ENCODE results near the gene NTNG1. TPM values are rescaled to one million over a fixed set of nuclear protein-coding genes. Genes with fewer than 3 reads are reported as not detected.

NTNG1 gene
- total and polyA plus RNA-seq, 2 of the 8 experiments (the other 6 are each of a cell fraction or from before 2014, with no cell fraction given), result 1.2 to 4.1 TPM

DNA sequence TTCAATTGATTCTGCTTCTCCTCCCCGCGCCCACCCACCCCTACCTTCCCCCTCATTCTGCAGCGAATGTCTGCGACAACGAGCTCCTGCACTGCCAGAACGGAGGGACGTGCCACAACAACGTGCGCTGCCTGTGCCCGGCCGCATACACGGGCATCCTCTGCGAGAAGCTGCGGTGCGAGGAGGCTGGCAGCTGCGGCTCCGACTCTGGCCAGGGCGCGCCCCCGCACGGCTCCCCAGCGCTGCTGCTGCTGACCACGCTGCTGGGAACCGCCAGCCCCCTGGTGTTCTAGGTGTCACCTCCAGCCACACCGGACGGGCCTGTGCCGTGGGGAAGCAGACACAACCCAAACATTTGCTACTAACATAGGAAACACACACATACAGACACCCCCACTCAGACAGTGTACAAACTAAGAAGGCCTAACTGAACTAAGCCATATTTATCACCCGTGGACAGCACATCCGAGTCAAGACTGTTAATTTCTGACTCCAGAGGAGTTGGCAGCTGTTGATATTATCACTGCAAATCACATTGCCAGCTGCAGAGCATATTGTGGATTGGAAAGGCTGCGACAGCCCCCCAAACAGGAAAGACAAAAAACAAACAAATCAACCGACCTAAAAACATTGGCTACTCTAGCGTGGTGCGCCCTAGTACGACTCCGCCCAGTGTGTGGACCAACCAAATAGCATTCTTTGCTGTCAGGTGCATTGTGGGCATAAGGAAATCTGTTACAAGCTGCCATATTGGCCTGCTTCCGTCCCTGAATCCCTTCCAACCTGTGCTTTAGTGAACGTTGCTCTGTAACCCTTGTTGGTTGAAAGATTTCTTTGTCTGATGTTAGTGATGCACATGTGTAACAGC is 339.9 kb downstream of the NTNG1 start (continued):
- no peak for TF ChIP-seq EZH2 (IDR thresholded peaks at IDR 0.05; ENCODE audit: low read depth, low read length, severe bottlenecking)
- no peak for TF ChIP-seq JUN (IDR thresholded peaks at IDR 0.05; ENCODE audit: low read depth, low read length)
- no peak for TF ChIP-seq SP2 (IDR thresholded peaks at IDR 0.05; ENCODE audit: low read length)
- TF ChIP-seq CBX5 (IDR thresholded peaks at IDR 0.05; ENCODE audit: low read depth, low read length), result no peak
- TF ChIP-seq KDM5A (IDR thresholded peaks at IDR 0.05; ENCODE audit: low read length), result no peak
- TF ChIP-seq RNF2 (IDR thresholded peaks at IDR 0.05; ENCODE audit: borderline replicate concordance, low read depth, low read length, missing control alignments, poor library complexity, severe bottlenecking), result no peak
- TF ChIP-seq SP4 (IDR thresholded peaks at IDR 0.05; ENCODE audit: low read length), result no peak
- TF ChIP-seq, protein P1, sequence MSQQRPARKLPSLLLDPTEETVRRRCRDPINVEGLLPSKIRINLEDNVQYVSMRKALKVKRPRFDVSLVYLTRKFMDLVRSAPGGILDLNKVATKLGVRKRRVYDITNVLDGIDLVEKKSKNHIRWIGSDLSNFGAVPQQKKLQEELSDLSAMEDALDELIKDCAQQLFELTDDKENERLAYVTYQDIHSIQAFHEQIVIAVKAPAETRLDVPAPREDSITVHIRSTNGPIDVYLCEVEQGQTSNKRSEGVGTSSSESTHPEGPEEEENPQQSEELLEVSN (IDR thresholded peaks at IDR 0.05), result no peak
